Tibial nerve (tissue), 4 donors: ENCODE measurements around the gene ANKRD50. TPM values are rescaled to one million over a fixed set of nuclear protein-coding genes. Genes with fewer than 3 reads are reported as not detected.
A peak's percentile ranks its signal among the peaks of the same experiment; 100 is the strongest.

Experiments used
- DNase-seq, 2 donors: peaks; one replicate each; pipeline ENCODE4 v3.0.0-alpha.2; 2019; ENCODE audit warnings: low spot score in 2 of 2
- H3K27ac ChIP-seq, 4 donors: fragments of 200-600 bp; sonication (generic) in 3 of 4; one replicate each; pipeline ENCODE4 v1.5.1; 2017 to 2019; ENCODE audit warnings: mild to moderate bottlenecking in 1 of 4
- H3K27me3 ChIP-seq, 2 donors: fragments of 200-600 bp; sonication (generic) in 1 of 2; one replicate each; pipeline versions ENCODE4 v1.5.1 to v1.6.0; 2017 to 2019
- H3K36me3 ChIP-seq, 3 donors: fragments of 200-600 bp; sonication (generic); one replicate each; pipeline ENCODE4 v1.5.1; 2018 to 2019
- H3K4me1 ChIP-seq, 4 donors: fragments of 200-600 bp; sonication (generic) in 3 of 4; one replicate each; pipeline ENCODE4 v1.5.1; 2017 to 2019
- H3K4me3 ChIP-seq, 4 donors: fragments of 200-600 bp; sonication (generic) in 3 of 4; one replicate each; pipeline ENCODE4 v1.5.1; 2017 to 2019; ENCODE audit warnings: mild to moderate bottlenecking in 1 of 4, moderate library complexity in 1 of 4
- H3K9me3 ChIP-seq, 4 donors: fragments of 200-600 bp; sonication (generic) in 3 of 4; one replicate each; pipeline ENCODE4 v1.5.1; 2017 to 2019
- EP300 ChIP-seq, 2 donors: sonication (generic); formaldehyde crosslinking; IDR thresholded peaks; one replicate each; pipeline ENCODE4 v1.6.1; 2017; ENCODE audit warnings: antibody characterized with exemption in 2 of 2, mild to moderate bottlenecking in 1 of 2
- POLR2A ChIP-seq, 2 donors: fragments of 450-650 bp; IDR thresholded peaks; one replicate each; pipeline ENCODE4 v1.6.1; 2017; ENCODE audit warnings: antibody characterized with exemption in 2 of 2, mild to moderate bottlenecking in 2 of 2, moderate library complexity in 2 of 2
- WGBS, 2 donors: methylation state at CpG; one replicate each; pipeline ENCODE4 v1.1.5; 2018; 5-methylcytosine and 5-hydroxymethylcytosine counted together
- total RNA-seq, 4 donors: library from RNA; depleted of rRNA; stranded (reverse); fragments of >200 nt; gene quantifications; one replicate each; pipeline ENCODE4 v1.1.0, GENCODE V29; 2016
- TF ChIP-seq, protein P1 (sequence below), 5 experiments: fragments of 200-600 bp in 3 of 5; fragments of 450-650 bp in 2 of 5; sonication (generic) in 3 of 5; IDR thresholded peaks; one replicate each; pipeline ENCODE4 v1.5.1; 2016 to 2019; ENCODE audit warnings: antibody characterized with exemption in 5 of 5, mild to moderate bottlenecking in 3 of 5, moderate library complexity in 2 of 5

ANKRD50 gene
- total RNA-seq, 4 donors from 2014 or later, result 16.5 to 26.4 (median 19.5) TPM

DNA sequence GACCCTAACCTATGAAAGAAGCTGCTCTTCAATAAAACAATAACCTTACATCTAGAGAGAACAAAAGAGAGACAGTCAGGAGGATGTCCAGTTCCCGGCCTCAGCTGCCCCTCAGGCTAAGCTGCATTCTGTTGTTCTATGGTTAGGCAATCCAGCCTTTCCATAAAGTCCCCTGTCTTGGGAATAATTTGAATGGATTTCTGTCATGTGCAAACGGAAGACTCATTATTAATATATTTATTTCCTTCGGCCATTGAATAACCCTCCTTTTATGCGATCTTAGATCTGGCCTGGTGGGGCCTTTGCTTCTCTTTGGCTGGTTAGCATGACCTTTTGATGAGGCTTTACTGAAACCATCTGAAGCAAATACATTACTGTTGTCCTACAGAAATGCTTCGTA lies 80.1 kb downstream of the ANKRD50 start:
- no peaks in the 10 kb centered on the region for H3K9me3 ChIP-seq
- no peak overlapping the region for H3K27ac ChIP-seq
- no peaks in the 10 kb centered on the region for H3K4me1 ChIP-seq
- H3K36me3 ChIP-seq, result peaks cover 0 to 11% (median 0%) of the 10 kb centered on the region in 3 donors
- H3K27me3 ChIP-seq, result no peaks in the 10 kb centered on the region
- no peak overlapping the region for H3K4me3 ChIP-seq
- no peak for DNase-seq
- WGBS, 2 donors, result 64 to 72% methylated on average over 5 of the region's 5 CpGs
- TF ChIP-seq POLR2A (IDR thresholded peaks at IDR 0.05) (no peak), EP300 (IDR thresholded peaks at IDR 0.05) (no peak)
- TF ChIP-seq, protein P1, sequence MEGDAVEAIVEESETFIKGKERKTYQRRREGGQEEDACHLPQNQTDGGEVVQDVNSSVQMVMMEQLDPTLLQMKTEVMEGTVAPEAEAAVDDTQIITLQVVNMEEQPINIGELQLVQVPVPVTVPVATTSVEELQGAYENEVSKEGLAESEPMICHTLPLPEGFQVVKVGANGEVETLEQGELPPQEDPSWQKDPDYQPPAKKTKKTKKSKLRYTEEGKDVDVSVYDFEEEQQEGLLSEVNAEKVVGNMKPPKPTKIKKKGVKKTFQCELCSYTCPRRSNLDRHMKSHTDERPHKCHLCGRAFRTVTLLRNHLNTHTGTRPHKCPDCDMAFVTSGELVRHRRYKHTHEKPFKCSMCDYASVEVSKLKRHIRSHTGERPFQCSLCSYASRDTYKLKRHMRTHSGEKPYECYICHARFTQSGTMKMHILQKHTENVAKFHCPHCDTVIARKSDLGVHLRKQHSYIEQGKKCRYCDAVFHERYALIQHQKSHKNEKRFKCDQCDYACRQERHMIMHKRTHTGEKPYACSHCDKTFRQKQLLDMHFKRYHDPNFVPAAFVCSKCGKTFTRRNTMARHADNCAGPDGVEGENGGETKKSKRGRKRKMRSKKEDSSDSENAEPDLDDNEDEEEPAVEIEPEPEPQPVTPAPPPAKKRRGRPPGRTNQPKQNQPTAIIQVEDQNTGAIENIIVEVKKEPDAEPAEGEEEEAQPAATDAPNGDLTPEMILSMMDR (IDR thresholded peaks at IDR 0.05), result no peak

DNA sequence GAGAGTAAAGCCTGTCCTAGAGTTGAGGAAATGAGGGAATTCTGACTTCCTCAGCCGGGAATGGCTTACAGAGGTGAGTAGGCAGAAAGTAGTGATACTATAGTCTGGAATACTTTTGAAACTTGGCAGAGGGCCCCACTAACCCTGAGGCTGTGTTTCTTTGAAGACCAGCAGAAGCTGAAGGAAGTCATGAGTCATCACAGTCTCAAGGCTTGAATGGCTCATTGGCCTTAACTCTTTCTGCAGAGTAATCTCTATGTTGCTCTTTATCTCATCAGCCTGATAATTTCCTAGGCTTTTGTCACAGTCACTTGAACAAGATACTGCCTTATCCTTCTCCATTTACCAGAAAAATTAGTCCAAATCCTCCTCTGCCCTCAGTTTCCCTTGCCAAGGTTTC lies 80.8 kb downstream of the ANKRD50 start:
- peaks cover 0 to 7% (median 0%) of the 10 kb centered on the region in 3 donors for H3K36me3 ChIP-seq
- DNase-seq, result peak in 1 of 2 donors; percentile 12
- TF ChIP-seq EP300 (IDR thresholded peaks at IDR 0.05) (no peak), POLR2A (IDR thresholded peaks at IDR 0.05) (no peak)
- TF ChIP-seq, protein P1 (IDR thresholded peaks at IDR 0.05), result no peak

GRCh38 chr4:124629681-124630080 lies 82.9 kb downstream of the ANKRD50 start:
- Histone ChIP-seq H3K27ac (no peak overlapping the region), H3K9me3 (no peaks in the 10 kb centered on the region), H3K4me3 (no peak overlapping the region), H3K27me3 (no peaks in the 10 kb centered on the region), H3K4me1 (no peaks in the 10 kb centered on the region), H3K36me3 (peaks cover 0 to 14% (median 0%) of the 10 kb centered on the region in 3 donors)
- 66 to 68% methylated on average over 1 of the region's 1 CpG for WGBS, 2 donors
- TF ChIP-seq EP300 (IDR thresholded peaks at IDR 0.05) (no peak), POLR2A (IDR thresholded peaks at IDR 0.05) (no peak)
- TF ChIP-seq, protein P1 (IDR thresholded peaks at IDR 0.05), result no peak
- no peak for DNase-seq

More for the DNA sequence above, 80.8 kb downstream of the ANKRD50 start:
- Histone ChIP-seq H3K27ac (no peak overlapping the region), H3K27me3 (no peaks in the 10 kb centered on the region), H3K9me3 (no peaks in the 10 kb centered on the region), H3K4me3 (no peak overlapping the region), H3K4me1 (no peaks in the 10 kb centered on the region)
- 3 to 11% methylated on average over 1 of the region's 1 CpG for WGBS, 2 donors
